ENCODE data around the gene CD82. TPM values are rescaled to one million over a fixed set of nuclear protein-coding genes. Genes with fewer than 3 reads are reported as not detected.

The CD82 gene
- total RNA-seq, 1 donor from 2014 or later = 34.3 TPM

- no peak for DNase-seq
Measured at GRCh38 chr11:44577231-44577830, 11.9 kb downstream of the CD82 start.

- DNase-seq = no peak
Measured at GRCh38 chr11:44578279-44578678, 12.8 kb downstream of the CD82 start.

- no peak for DNase-seq
Measured at GRCh38 chr11:44579302-44579761, 13.9 kb downstream of the CD82 start.

GRCh38 chr11:44580701-44581100, 15.2 kb downstream of the CD82 start:
- DNase-seq = no peak

- no peak for DNase-seq
Measured at GRCh38 chr11:44581246-44581645, 15.8 kb downstream of the CD82 start.

GRCh38 chr11:44582641-44583352, 17.3 kb downstream of the CD82 start:
- no peak for DNase-seq

GRCh38 chr11:44583353-44583669, 17.8 kb downstream of the CD82 start:
- no peak for DNase-seq

GRCh38 chr11:44585421-44585820, 20.0 kb downstream of the CD82 start:
- no peak for DNase-seq

GRCh38 chr11:44589301-44589700, 23.8 kb downstream of the CD82 start:
- peak; percentile 6 for DNase-seq

GRCh38 chr11:44590769-44591168, 25.3 kb downstream of the CD82 start:
- no peak for DNase-seq

GRCh38 chr11:44591557-44591956, 26.1 kb downstream of the CD82 start:
- DNase-seq = no peak

- DNase-seq = no peak
Measured at GRCh38 chr11:44592125-44592940, 26.9 kb downstream of the CD82 start.

- DNase-seq = no peak
Measured at GRCh38 chr11:44593251-44593650, 27.8 kb downstream of the CD82 start.

- no peak for DNase-seq
Measured at GRCh38 chr11:44595006-44595405, 29.5 kb downstream of the CD82 start.

- no peak for DNase-seq
Measured at GRCh38 chr11:44595964-44596381, 30.5 kb downstream of the CD82 start.

GRCh38 chr11:44596525-44597276, 31.2 kb downstream of the CD82 start:
- DNase-seq = no peak

GRCh38 chr11:44597358-44598012, 32.0 kb downstream of the CD82 start:
- DNase-seq = no peak

- DNase-seq = no peak
Measured at GRCh38 chr11:44598831-44599230, 33.4 kb downstream of the CD82 start.

GRCh38 chr11:44600261-44600660, 34.8 kb downstream of the CD82 start:
- DNase-seq = no peak

GRCh38 chr11:44600839-44601383, 35.4 kb downstream of the CD82 start:
- DNase-seq = no peak

- no peak for DNase-seq
Measured at GRCh38 chr11:44601471-44602370, 36.3 kb downstream of the CD82 start.

All from skin of body (tissue), 2 donors.